B cell (primary cell): ENCODE data around the gene ZNF287. TPM values are rescaled to one million over a fixed set of nuclear protein-coding genes. Genes with fewer than 3 reads are reported as not detected.

Experiments used
- ATAC-seq: fragments of 200-7000 bp; cut with Tn5 transposase; one replicate; pipeline ENCODE4 v1.10.0; 2021; ENCODE audit warnings: low read depth, mild to moderate bottlenecking, moderate number of reproducible peaks, moderate library complexity
- CTCF ChIA-PET: fragments of 350-600 bp; sonication (Branson Sonifier 250); formaldehyde crosslinking; loops from one replicate; lab custom pipeline; 2021; ENCODE audit warnings: antibody characterized with exemption, inconsistent platforms; lab: Charles Lee
- POLR2A ChIA-PET: fragments of 350-600 bp; sonication (Branson Sonifier 250); formaldehyde crosslinking; loops from one replicate; lab custom pipeline; 2021; ENCODE audit warnings: antibody characterized with exemption; lab: Charles Lee
- DNase-seq: peaks from one replicate; pipeline ENCODE4 v3.0.0; 2013
- H2AFZ ChIP-seq: 2 replicates; pipeline ENCODE4 v1.6.1; 2012; ENCODE audit warnings: mild to moderate bottlenecking, low read depth, low read length; ENCODE audit not compliant: insufficient read depth, poor library complexity, severe bottlenecking
- H3K27ac ChIP-seq, 2 donors: 1 replicate in 1 of 2; 2 replicates in 1 of 2; pipeline ENCODE4 v1.5.1; 2012 to 2013; ENCODE audit warnings: low read length in 2 of 2, mild to moderate bottlenecking in 2 of 2, moderate library complexity in 1 of 2
- H3K27me3 ChIP-seq, 4 experiments: fragments of 200-600 bp in 1 of 4; sonication (generic) in 1 of 4; replicated peaks in 1 of 4; 1 replicate in 2 of 4; 2 replicates in 2 of 4; pipeline versions ENCODE4 v1.6.1 to v1.7.0; 2013 to 2016; ENCODE audit warnings: low read length in 3 of 4, mild to moderate bottlenecking in 2 of 4, mixed read lengths in 1 of 4, moderate library complexity in 1 of 4; ENCODE audit not compliant: insufficient read depth in 4 of 4, control insufficient read depth in 3 of 4; ENCODE audit errors: control extremely low read depth in 1 of 4
- H3K36me3 ChIP-seq, 2 experiments: replicated peaks in 1 of 2; 1 replicate in 1 of 2; 2 replicates in 1 of 2; pipeline versions ENCODE4 v1.6.1 to v1.7.1; 2013; ENCODE audit warnings: low read length in 1 of 2; ENCODE audit not compliant: insufficient read depth in 2 of 2, control insufficient read depth in 1 of 2; ENCODE audit errors: control extremely low read depth in 1 of 2, extremely low read depth in 1 of 2
- H3K4me1 ChIP-seq, 2 donors: fragments of 200-600 bp in 1 of 2; sonication (generic) in 1 of 2; 1 replicate in 1 of 2; 2 replicates in 1 of 2; pipeline versions ENCODE4 v1.5.1 to v1.6.1; 2013 to 2017; ENCODE audit warnings: low read length in 2 of 2; ENCODE audit not compliant: control insufficient read depth in 2 of 2, insufficient read depth in 2 of 2
- H3K4me2 ChIP-seq: replicated peaks from 2 replicates; pipeline ENCODE3; 2012; ENCODE audit warnings: mild to moderate bottlenecking, low read depth, low read length; ENCODE audit not compliant: poor library complexity, severe bottlenecking
- H3K4me3 ChIP-seq, 5 experiments: fragments of 200-600 bp in 1 of 5; sonication (generic) in 1 of 5; 1 replicate in 3 of 5; 2 replicates in 2 of 5; pipeline versions ENCODE4 v1.5.1 to v1.7.0; 2011 to 2016; ENCODE audit warnings: low read length in 4 of 5, mild to moderate bottlenecking in 4 of 5, low read depth in 2 of 5, control low read depth in 1 of 5, moderate library complexity in 1 of 5; ENCODE audit not compliant: insufficient read depth in 1 of 5; ENCODE audit errors: control extremely low read depth in 1 of 5, extremely low read depth in 1 of 5
- H3K79me2 ChIP-seq: fragments of 200-600 bp; sonication (generic); one replicate; pipeline ENCODE4 v1.6.0; 2016; ENCODE audit warnings: low read length; ENCODE audit not compliant: control insufficient read depth, insufficient read depth
- H3K9ac ChIP-seq: fragments of 200-600 bp; sonication (generic); 2 replicates; pipeline ENCODE4 v1.6.1; 2017; ENCODE audit warnings: mild to moderate bottlenecking, low read length, moderate library complexity
- H3K9me3 ChIP-seq, 3 donors: one replicate each; pipeline versions ENCODE4 v1.6.1 to v1.7.1; 2013; ENCODE audit warnings: low read length in 2 of 3; ENCODE audit not compliant: control insufficient read depth in 2 of 3, insufficient read depth in 1 of 3; ENCODE audit errors: control extremely low read depth in 1 of 3
- H4K20me1 ChIP-seq: 2 replicates; pipeline ENCODE4 v1.6.0; 2012; ENCODE audit warnings: mild to moderate bottlenecking, low read length; ENCODE audit not compliant: insufficient read depth, control insufficient read depth, poor library complexity, severe bottlenecking
- H3K27ac Mint-ChIP-seq: one replicate; pipeline ENCODE4 v1.8.0; 2021; ENCODE audit warnings: mixed read lengths
- H3K27me3 Mint-ChIP-seq: one replicate; pipeline ENCODE4 v1.8.0; 2021; ENCODE audit warnings: mixed read lengths
- H3K4me1 Mint-ChIP-seq: one replicate; pipeline ENCODE4 v1.8.0; 2021; ENCODE audit warnings: mixed read lengths
- H3K4me3 Mint-ChIP-seq: one replicate; pipeline ENCODE4 v1.8.0; 2021; ENCODE audit warnings: mixed read lengths
- H3K9me3 Mint-ChIP-seq: one replicate; pipeline ENCODE4 v1.8.0; 2022; ENCODE audit warnings: mixed read lengths; ENCODE audit not compliant: insufficient read depth
- EZH2 ChIP-seq: IDR thresholded peaks from 2 replicates; pipeline ENCODE4 v1.6.1; 2012; ENCODE audit warnings: borderline replicate concordance, low read depth, mild to moderate bottlenecking, moderate library complexity, low read length; ENCODE audit not compliant: insufficient read depth, poor library complexity, severe bottlenecking
- WGBS: methylation state at CpG from one replicate; pipeline ENCODE4 v1.1.5; 2013; ENCODE audit warnings: missing lambda C conversion rate; ENCODE audit not compliant: insufficient coverage; 5-methylcytosine and 5-hydroxymethylcytosine counted together
- intact Hi-C: fragments of 100-400 bp; cut with micrococcal nuclease; formaldehyde crosslinking; loops from one replicate; pipeline ENCODE4 v1.10.0; 2022
- polyA plus RNA-seq: library from polyadenylated mRNA; depleted of rRNA; stranded (reverse); fragments of >200 nt; gene quantifications from 2 replicates; pipeline ENCODE4 v1.2.3, GENCODE V29; 2012
- total RNA-seq, 2 donors: library from RNA; stranded (reverse); fragments of 120-200 nt in 1 of 2; gene quantifications; 1 replicate in 1 of 2; 2 replicates in 1 of 2; pipeline versions ENCODE4 v1.2.3 to v1.2.4, GENCODE V29; 2013 to 2022
- TF ChIP-seq, protein P1 (sequence below): fragments of 200-600 bp; IDR thresholded peaks from one replicate; pipeline ENCODE4 v1.8.0; 2022; ENCODE audit warnings: antibody characterized with exemption, mild to moderate bottlenecking

The ZNF287 gene
- total and polyA plus RNA-seq, 2 donors (not counting 1 experiment from before 2014, with no cell fraction given): 4.2 to 19.3 TPM

- DNase-seq: no peak
- no peak for ATAC-seq
- Histone ChIP-seq H3K9ac (no peak overlapping the region), H3K4me1 (peaks cover 0 to 6% of the 10 kb centered on the region in 2 donors), H3K79me2 (no peaks in the 10 kb centered on the region), H3K27me3 (peaks cover 0 to 28% (median 9%) of the 10 kb centered on the region in 4 experiments), H3K36me3 (no peaks in the 10 kb centered on the region), H3K9me3 (no peaks in the 10 kb centered on the region), H4K20me1 (no peaks in the 10 kb centered on the region), H3K4me2 (no peak overlapping the region), H3K4me3 (no peak overlapping the region), H2AFZ (no peak overlapping the region), H3K27ac (no peak overlapping the region)
- TF ChIP-seq, protein P1, sequence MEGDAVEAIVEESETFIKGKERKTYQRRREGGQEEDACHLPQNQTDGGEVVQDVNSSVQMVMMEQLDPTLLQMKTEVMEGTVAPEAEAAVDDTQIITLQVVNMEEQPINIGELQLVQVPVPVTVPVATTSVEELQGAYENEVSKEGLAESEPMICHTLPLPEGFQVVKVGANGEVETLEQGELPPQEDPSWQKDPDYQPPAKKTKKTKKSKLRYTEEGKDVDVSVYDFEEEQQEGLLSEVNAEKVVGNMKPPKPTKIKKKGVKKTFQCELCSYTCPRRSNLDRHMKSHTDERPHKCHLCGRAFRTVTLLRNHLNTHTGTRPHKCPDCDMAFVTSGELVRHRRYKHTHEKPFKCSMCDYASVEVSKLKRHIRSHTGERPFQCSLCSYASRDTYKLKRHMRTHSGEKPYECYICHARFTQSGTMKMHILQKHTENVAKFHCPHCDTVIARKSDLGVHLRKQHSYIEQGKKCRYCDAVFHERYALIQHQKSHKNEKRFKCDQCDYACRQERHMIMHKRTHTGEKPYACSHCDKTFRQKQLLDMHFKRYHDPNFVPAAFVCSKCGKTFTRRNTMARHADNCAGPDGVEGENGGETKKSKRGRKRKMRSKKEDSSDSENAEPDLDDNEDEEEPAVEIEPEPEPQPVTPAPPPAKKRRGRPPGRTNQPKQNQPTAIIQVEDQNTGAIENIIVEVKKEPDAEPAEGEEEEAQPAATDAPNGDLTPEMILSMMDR: no peak
- no peak for TF ChIP-seq EZH2
- 81% methylated on average over 3 of the region's 4 CpGs for WGBS
- Mint-ChIP-seq H3K9me3 (no peaks in the 10 kb centered on the region), H3K27me3 (peaks cover 51% of the 10 kb centered on the region), H3K27ac (no peak overlapping the region), H3K4me3 (no peak overlapping the region), H3K4me1 (peaks cover 5% of the 10 kb centered on the region)
- ChIA-PET POLR2A (no interaction called here), CTCF (no interaction called here)
- intact Hi-C loops: no loop called here
These were observed 53.1 kb downstream of the ZNF287 start for GRCh38 chr17:16515933-16516332.

- ChIA-PET POLR2A (no interaction called here), CTCF (no interaction called here)
- H3K9me3 ChIP-seq: no peaks in the 10 kb centered on the region
- H3K4me1 ChIP-seq: peaks cover 0 to 4% of the 10 kb centered on the region in 2 donors
- H3K9me3 Mint-ChIP-seq: no peaks in the 10 kb centered on the region
- DNase-seq (no peak), ATAC-seq (no peak)
- peaks cover 0 to 19% (median 8%) of the 10 kb centered on the region in 4 experiments for H3K27me3 ChIP-seq
- WGBS: 98% methylated on average over 4 of the region's 6 CpGs
- no peak overlapping the region for H3K4me2 ChIP-seq
- peaks cover 47% of the 10 kb centered on the region for H3K27me3 Mint-ChIP-seq
- H3K27ac Mint-ChIP-seq: no peak overlapping the region
- H4K20me1 ChIP-seq: no peaks in the 10 kb centered on the region
- intact Hi-C loops: no loop called here
- H2AFZ ChIP-seq: no peak overlapping the region
- H3K4me3 Mint-ChIP-seq: no peak overlapping the region
- no peak overlapping the region for H3K27ac ChIP-seq
- H3K4me3 ChIP-seq: no peak overlapping the region
- no peaks in the 10 kb centered on the region for H3K79me2 ChIP-seq
- H3K4me1 Mint-ChIP-seq: peaks cover 5% of the 10 kb centered on the region
- H3K36me3 ChIP-seq: no peaks in the 10 kb centered on the region
- no peak overlapping the region for H3K9ac ChIP-seq
- TF ChIP-seq, protein P1: no peak
- no peak for TF ChIP-seq EZH2
These were observed 55.1 kb downstream of the ZNF287 start for GRCh38 chr17:16513873-16514272.
